Fibroblast of the aortic adventitia (primary cell): ENCODE results near the gene WASHC4. TPM values are rescaled to one million over a fixed set of nuclear protein-coding genes. Genes with fewer than 3 reads are reported as not detected.
"Not testable (repeated sequence)": the region's sequence is repeated elsewhere in the genome, so short reads cannot be mapped to it uniquely, and the experiment has no call there.

ENCODE experiments used
- DNase-seq: peaks from one replicate; pipeline ENCODE4 v3.0.0-alpha.2; 2010; ENCODE audit warnings: low read depth
- H3K4me3 ChIP-seq: 2 replicates; pipeline ENCODE4 v1.5.1; 2011; ENCODE audit warnings: low read depth, mild to moderate bottlenecking, control low read depth, low read length, moderate library complexity
- total RNA-seq: library from RNA; depleted of rRNA; stranded (reverse); fragments of >200 nt; gene quantifications from 2 replicates; pipeline ENCODE4 v1.2.3, GENCODE V29; 2012; ENCODE audit warnings: low replicate concordance
- TF ChIP-seq, protein P1 (sequence below): IDR thresholded peaks from 2 replicates; pipeline ENCODE4 v1.5.1; 2011; ENCODE audit warnings: mild to moderate bottlenecking, low read length, control low read depth, inconsistent platforms; ENCODE audit not compliant: insufficient read depth

WASHC4 gene
- total RNA-seq, 1 donor: 102 TPM

DNA sequence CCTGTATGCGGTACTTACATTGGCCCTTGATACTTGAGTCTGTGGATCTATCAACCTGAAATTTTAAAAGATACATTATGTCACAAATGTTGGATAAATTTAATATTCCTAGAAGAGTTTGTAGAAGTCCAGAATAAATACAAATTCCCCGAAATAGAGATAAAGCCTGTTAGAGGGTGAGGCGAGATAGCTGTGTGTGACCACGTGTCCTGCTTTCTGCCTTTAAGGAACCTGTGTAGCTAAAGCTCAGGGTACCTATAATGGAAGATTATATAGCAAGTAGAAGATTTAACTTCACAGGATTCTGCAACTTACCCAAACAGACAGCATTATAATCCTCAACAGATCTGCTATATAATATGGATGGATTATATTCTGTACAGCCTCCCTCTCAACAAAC, 69.7 kb downstream of the WASHC4 start:
- TF ChIP-seq, protein P1, sequence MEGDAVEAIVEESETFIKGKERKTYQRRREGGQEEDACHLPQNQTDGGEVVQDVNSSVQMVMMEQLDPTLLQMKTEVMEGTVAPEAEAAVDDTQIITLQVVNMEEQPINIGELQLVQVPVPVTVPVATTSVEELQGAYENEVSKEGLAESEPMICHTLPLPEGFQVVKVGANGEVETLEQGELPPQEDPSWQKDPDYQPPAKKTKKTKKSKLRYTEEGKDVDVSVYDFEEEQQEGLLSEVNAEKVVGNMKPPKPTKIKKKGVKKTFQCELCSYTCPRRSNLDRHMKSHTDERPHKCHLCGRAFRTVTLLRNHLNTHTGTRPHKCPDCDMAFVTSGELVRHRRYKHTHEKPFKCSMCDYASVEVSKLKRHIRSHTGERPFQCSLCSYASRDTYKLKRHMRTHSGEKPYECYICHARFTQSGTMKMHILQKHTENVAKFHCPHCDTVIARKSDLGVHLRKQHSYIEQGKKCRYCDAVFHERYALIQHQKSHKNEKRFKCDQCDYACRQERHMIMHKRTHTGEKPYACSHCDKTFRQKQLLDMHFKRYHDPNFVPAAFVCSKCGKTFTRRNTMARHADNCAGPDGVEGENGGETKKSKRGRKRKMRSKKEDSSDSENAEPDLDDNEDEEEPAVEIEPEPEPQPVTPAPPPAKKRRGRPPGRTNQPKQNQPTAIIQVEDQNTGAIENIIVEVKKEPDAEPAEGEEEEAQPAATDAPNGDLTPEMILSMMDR: no peak
- no peak for DNase-seq
- H3K4me3 ChIP-seq: no peak overlapping the region

DNA sequence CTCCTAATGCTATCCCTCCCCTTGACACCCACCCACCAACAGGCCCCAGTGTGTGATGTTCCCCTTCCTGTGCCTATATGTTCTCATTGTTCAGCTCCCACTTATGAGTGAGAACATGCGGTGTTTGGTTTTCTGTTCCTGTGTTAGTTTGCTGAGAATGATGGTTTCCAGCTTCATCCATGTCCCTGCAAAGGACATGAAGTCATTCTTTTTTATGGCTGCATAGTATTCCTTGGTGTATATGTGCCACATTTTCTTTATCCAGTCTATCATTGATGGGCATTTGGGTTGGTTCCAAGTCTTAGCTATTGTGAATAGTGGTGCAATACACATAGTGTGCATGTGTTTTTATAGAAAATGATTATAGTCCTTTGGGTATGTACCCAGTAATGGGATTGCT, 71.6 kb downstream of the WASHC4 start:
- not testable (repeated sequence) for DNase-seq

DNA sequence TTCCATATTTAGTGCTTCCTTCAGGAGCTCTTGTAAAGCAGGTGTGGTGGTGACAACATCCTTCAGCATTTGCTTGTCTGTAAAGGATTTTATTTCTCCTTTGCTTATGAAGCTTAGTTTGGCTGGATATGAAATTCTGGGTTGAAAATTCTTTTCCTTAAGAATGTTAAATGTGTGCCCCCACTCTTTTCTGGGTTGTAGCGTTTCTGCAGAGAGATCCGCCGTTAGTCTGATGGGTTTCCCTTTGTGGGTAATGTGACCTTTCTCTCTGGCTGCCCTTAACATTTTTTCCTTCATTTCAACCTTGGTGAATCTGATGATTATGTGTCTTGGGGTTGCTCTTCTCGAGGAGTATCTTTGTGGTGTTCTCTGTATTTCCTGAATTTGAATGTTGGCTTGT, 75.9 kb downstream of the WASHC4 start:
- H3K4me3 ChIP-seq, DNase-seq: not testable (repeated sequence)

More for the DNA sequence above, 71.6 kb downstream of the WASHC4 start:
- H3K4me3 ChIP-seq: not testable (repeated sequence)

DNA sequence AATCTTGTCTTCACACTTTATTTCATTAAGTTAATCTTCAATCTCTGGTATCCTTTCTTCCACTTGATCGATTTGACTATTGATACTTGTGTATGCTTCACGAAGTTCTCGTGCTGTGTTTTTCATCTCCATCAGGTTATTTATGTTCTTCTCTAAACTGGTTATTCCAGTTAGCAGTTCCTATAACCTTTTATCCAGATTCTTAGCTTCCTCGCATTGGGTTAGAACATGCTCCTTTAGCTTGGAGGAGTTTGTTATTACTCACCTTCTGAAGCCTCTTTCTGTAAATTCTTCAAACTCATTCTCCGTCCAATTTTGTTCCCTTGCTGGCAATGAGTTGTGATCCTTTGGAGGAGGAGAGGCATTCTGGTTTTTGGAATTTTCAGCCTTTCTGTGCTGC, 76.4 kb downstream of the WASHC4 start:
- DNase-seq, H3K4me3 ChIP-seq: not testable (repeated sequence)

DNA sequence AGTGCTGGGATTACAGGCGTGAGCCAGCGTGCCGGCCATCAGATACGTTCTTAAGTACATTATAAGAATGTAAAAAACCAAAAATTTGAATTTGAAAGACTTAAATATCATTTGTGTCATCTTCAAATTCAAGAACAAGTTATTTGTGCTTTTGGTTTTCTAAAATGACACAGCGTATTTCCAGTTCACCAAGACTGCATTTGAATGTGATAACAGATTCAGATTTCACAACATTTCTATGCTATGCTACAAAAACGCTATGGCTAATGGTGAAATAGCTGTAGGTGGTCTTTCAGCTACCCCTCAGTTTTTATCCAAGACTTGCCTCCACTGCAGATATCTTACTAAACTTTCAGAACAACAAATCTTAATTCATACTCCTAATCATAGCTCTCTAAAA, 81.8 kb downstream of the WASHC4 start:
- TF ChIP-seq, protein P1: no peak
- H3K4me3 ChIP-seq: no peak overlapping the region

DNA sequence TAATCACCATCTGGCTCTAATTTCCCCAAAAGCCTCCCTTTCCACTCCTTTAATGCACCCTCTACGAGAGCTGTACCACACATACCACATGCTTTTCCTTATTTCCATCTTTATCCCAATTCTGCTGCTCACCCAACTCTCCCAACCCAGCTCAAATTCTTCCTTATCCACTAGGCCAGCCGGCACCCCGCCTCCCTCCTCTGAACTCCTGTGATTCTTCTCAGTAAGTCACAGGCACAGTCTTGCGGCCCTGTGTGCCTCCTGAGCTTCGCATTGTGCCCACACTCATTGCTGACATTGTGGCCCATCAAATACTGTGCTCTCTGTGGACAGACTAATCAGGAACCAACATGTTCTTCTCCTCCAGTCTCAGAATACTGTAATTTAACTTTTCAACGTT, 83.0 kb downstream of the WASHC4 start:
- no peak for DNase-seq
- no peak overlapping the region for H3K4me3 ChIP-seq
- TF ChIP-seq, protein P1: no peak

More for the DNA sequence above, 81.8 kb downstream of the WASHC4 start:
- no peak for DNase-seq

DNA sequence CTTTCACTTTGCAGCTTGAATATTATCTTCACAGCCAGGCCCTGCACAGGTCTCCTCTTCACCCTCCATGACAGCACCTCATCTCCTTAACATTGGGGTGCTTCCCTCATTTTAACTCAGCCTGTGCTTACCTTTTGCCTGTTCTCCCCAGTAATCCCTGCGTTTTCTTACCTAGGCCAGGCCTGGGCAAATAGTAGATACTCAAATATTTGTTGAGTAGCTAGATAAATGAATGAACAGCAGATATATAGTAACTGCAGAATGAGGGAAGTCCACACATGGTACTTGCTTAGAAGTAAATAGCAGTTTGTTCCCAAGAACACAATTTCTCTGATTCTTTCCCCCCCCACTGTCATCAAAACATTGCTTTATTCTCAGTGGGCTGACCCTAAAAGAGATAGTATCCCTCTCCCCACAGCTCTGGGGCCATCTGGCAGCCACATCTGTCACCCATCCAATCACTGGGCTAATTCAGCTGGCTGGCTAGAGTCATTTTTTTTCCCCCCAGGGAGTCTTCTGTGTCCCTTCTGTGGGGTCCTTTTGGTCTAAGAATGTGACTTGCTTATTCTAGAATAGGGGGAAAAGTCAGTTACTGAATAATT, 85.2 kb downstream of the WASHC4 start:
- TF ChIP-seq, protein P1: no peak
- H3K4me3 ChIP-seq: no peak overlapping the region
- no peak for DNase-seq

DNA sequence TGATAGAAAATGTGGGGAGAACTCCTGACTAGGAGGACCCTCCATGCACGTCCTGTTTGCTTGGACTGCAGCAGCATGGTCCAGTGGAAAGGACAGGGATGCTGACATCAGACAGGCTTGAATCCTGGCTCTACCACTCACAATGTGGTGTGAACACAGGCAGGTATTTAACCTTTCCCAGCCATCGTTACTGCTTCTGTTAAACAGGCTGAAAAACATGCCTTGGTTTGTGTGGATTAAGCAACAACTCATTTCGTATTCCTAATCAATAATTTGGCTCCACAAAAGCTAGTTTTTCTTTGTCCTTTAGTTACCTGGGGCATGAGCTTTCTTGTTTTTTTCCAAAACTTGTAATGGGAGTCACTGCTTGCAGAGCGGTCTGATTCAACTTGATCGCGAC, 87.4 kb downstream of the WASHC4 start:
- no peak for DNase-seq
- TF ChIP-seq, protein P1: no peak
- no peak overlapping the region for H3K4me3 ChIP-seq
